ENCODE measurements around the gene ALDH4A1. TPM values are rescaled to one million over a fixed set of nuclear protein-coding genes. Genes with fewer than 3 reads are reported as not detected.

ALDH4A1 gene
- total RNA-seq, 1 donor: 9.5 TPM

GRCh38 chr1:18881642-18882431, 20.5 kb downstream of the ALDH4A1 start:
- no peak overlapping the region for H3K4me3 ChIP-seq (ENCODE audit: low read depth, low read length)
- TF ChIP-seq, protein P1, sequence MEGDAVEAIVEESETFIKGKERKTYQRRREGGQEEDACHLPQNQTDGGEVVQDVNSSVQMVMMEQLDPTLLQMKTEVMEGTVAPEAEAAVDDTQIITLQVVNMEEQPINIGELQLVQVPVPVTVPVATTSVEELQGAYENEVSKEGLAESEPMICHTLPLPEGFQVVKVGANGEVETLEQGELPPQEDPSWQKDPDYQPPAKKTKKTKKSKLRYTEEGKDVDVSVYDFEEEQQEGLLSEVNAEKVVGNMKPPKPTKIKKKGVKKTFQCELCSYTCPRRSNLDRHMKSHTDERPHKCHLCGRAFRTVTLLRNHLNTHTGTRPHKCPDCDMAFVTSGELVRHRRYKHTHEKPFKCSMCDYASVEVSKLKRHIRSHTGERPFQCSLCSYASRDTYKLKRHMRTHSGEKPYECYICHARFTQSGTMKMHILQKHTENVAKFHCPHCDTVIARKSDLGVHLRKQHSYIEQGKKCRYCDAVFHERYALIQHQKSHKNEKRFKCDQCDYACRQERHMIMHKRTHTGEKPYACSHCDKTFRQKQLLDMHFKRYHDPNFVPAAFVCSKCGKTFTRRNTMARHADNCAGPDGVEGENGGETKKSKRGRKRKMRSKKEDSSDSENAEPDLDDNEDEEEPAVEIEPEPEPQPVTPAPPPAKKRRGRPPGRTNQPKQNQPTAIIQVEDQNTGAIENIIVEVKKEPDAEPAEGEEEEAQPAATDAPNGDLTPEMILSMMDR (IDR thresholded peaks at IDR 0.05; ENCODE audit: insufficient read depth, low read length): no peak
- DNase-seq (ENCODE audit: low read depth): no peak

- DNase-seq (ENCODE audit: low read depth): no peak
- TF ChIP-seq, protein P1 (IDR thresholded peaks at IDR 0.05; ENCODE audit: insufficient read depth, low read length): no peak
- no peak overlapping the region for H3K4me3 ChIP-seq (ENCODE audit: low read depth, low read length)
Measured at GRCh38 chr1:18881164-18881563, 21.2 kb downstream of the ALDH4A1 start.

DNA sequence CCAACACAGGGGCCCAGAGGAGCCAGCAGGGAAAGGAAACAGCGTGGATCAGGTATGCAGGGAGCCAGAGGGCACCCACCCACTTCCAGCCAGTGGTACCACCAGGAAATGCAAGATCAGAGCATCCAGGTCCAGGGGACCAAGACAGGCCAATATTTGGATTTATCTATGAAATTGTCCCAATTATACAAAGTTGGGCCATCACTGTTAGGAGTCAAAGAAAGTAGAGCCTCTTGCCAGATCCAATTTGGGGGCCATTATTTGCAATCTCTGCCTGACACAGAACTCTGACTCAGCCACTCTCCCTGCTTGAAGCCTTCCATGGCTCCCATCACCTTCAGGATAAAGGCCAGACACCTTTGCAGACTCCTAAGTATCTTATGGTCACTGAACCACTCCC, 21.8 kb downstream of the ALDH4A1 start:
- no peak for DNase-seq (ENCODE audit: low read depth)
- no peak overlapping the region for H3K4me3 ChIP-seq (ENCODE audit: low read depth, low read length)
- TF ChIP-seq, protein P1 (IDR thresholded peaks at IDR 0.05; ENCODE audit: insufficient read depth, low read length): no peak

DNA sequence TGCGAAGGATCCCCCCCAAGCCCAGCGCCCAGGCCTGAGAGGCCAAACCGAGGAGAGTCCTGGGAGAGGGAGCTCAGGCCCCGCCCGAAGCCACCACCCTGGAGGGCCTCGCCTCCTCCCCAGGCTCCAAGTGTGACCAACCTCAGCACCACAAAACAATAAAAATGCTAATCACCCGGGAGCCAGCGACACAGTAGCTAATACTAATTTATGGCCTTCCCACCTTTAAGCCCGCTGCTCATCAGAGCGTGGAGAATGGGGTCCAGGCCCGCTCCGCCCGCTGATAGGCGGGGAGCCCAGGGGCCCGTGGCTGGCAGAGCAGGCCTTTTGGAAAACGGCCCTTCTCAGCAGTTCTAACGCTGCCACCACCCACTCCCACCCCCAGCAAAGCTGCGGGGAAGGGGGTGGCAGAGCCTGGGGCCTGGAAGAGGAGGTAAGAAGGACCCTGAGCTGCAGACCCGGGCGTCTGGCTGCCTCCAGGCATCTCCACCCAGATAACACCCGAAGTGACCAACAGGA, 22.5 kb downstream of the ALDH4A1 start:
- TF ChIP-seq, protein P1 (IDR thresholded peaks at IDR 0.05; ENCODE audit: insufficient read depth, low read length): no peak
- DNase-seq (ENCODE audit: low read depth): no peak
- no peak overlapping the region for H3K4me3 ChIP-seq (ENCODE audit: low read depth, low read length)

DNA sequence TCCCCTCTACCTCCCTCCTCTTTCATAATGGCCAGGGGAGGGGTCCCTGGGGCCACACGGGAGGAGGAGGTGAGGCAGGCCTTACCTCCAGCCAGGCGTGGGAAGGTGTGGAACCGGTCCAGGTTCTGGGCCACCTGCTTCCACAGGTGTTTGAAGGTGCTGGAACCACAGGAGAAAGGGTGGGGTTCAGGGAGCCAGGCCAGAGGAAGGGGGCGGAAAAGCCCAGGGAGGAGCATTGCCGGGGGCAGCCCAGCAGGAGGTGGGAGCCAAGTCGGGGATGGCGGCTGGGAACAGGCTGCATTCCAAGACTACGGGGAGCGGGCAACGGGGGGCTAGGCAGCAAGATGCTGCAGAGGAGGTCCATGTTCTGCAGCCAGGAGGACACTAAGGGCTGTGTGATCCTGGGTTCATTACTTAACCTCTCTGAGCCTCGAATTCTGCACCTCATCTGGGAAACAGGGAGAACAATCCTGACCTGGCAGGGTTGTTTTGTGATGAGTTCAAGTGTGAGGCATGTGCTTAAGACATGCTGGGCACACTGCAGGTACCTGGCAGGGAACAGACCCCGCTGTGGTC, 23.1 kb downstream of the ALDH4A1 start:
- H3K4me3 ChIP-seq (ENCODE audit: low read depth, low read length): no peak overlapping the region
- DNase-seq (ENCODE audit: low read depth): no peak
- TF ChIP-seq, protein P1 (IDR thresholded peaks at IDR 0.05; ENCODE audit: insufficient read depth, low read length): no peak

- H3K4me3 ChIP-seq (ENCODE audit: low read depth, low read length): no peak overlapping the region
- DNase-seq (ENCODE audit: low read depth): no peak
- TF ChIP-seq, protein P1 (IDR thresholded peaks at IDR 0.05; ENCODE audit: insufficient read depth, low read length): no peak
Measured at GRCh38 chr1:18878538-18879214, 23.7 kb downstream of the ALDH4A1 start.

All from fibroblast of the aortic adventitia (primary cell).